ENCODE measurements around the gene ATG9A. TPM values are rescaled to one million over a fixed set of nuclear protein-coding genes. Genes with fewer than 3 reads are reported as not detected.

Gene ATG9A
- total and polyA plus RNA-seq, 9 of the 15 experiments (the other 6 are each of a cell fraction or from before 2014, with no cell fraction given) = 0.25 to 65.6 (median 23.4) TPM

DNA sequence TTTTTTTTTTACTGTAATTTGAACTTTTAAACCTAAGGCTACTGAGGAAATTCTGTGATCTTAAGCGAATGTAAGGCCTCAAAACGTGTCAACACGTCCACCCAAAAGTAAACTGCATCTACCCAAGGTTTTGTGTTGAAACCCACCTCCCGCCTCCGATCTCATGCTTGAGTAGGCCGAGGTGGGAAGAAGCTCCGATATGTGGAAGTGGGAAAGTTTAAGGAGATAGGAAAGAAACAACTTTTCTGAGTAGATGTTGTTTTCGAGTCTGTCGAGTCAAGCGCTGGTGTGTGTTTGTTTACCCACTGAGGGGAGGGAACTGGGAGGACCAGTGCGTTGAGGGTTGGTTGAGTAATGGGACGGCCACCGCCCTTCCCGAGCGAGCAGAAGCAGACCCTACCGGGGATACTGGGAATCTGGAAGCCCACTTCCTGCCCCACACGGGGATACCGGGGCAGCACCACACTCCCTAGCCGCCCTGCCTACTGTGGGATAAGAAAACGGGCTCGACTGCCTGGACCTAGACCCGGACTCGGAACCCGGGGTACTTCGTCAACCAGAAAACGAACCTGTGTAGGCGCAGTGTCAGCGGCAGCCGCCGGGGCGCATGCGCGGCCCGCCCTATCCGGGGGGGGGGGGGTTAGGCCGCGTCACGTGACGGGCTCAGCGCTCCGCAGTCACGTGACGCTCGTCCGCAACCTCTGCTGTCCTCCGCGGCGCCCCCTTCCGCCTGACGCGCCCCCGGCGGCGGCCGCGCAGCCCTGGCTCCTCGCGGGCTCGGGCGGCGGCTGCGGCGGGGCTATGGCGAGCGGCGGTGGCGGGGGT is 51.7 kb downstream of the ATG9A start, which contains the start of gene RETREG2 (continued):
- no peak for TF ChIP-seq E2F4 (CRISPR knock-in tag; IDR thresholded peaks at IDR 0.05; ENCODE audit: low read depth)
- TF ChIP-seq ZNF165 (CRISPR knock-in tag; IDR thresholded peaks at IDR 0.05; ENCODE audit: borderline replicate concordance) = no peak
- TF ChIP-seq HDAC8 (tag; IDR thresholded peaks at IDR 0.05) = no peak
- no peak for TF ChIP-seq POU5F1 (IDR thresholded peaks at IDR 0.05; ENCODE audit: borderline replicate concordance, low read depth, low read length, partially characterized antibody)
- TF ChIP-seq CBX5 (IDR thresholded peaks at IDR 0.05; ENCODE audit: borderline replicate concordance, low read depth) = no peak
- TF ChIP-seq, protein P1, sequence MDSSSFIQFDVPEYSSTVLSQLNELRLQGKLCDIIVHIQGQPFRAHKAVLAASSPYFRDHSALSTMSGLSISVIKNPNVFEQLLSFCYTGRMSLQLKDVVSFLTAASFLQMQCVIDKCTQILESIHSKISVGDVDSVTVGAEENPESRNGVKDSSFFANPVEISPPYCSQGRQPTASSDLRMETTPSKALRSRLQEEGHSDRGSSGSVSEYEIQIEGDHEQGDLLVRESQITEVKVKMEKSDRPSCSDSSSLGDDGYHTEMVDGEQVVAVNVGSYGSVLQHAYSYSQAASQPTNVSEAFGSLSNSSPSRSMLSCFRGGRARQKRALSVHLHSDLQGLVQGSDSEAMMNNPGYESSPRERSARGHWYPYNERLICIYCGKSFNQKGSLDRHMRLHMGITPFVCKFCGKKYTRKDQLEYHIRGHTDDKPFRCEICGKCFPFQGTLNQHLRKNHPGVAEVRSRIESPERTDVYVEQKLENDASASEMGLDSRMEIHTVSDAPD (CRISPR knock-in tag; IDR thresholded peaks at IDR 0.05) = no peak
- TF ChIP-seq DNMT1 (IDR thresholded peaks at IDR 0.05) = no peak
- TF ChIP-seq CCAR2 (IDR thresholded peaks at IDR 0.05; ENCODE audit: low read depth, low read length) = no peak
- no peak for TF ChIP-seq ZNF140 (CRISPR knock-in tag; IDR thresholded peaks at IDR 0.05)
- TF ChIP-seq SP1 (CRISPR knock-in tag; IDR thresholded peaks at IDR 0.05) = no peak
- TF ChIP-seq ETV1 (tag; conservative IDR thresholded peaks at IDR 0.05; ENCODE audit: low read depth) = no peak
- peak; percentile 79 for TF ChIP-seq ATF7 (IDR thresholded peaks at IDR 0.05)
- TF ChIP-seq, protein P2, sequence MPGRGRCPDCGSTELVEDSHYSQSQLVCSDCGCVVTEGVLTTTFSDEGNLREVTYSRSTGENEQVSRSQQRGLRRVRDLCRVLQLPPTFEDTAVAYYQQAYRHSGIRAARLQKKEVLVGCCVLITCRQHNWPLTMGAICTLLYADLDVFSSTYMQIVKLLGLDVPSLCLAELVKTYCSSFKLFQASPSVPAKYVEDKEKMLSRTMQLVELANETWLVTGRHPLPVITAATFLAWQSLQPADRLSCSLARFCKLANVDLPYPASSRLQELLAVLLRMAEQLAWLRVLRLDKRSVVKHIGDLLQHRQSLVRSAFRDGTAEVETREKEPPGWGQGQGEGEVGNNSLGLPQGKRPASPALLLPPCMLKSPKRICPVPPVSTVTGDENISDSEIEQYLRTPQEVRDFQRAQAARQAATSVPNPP (IDR thresholded peaks at IDR 0.05; ENCODE audit: borderline replicate concordance, insufficient read depth, insufficient read length) = no peak
- no peak for TF ChIP-seq ZKSCAN3 (CRISPR knock-in tag; IDR thresholded peaks at IDR 0.05)
- TF ChIP-seq DACH1 (IDR thresholded peaks at IDR 0.05; ENCODE audit: partially characterized antibody) = no peak
- peak; percentile 8; the same call in 1 of the 2 replicates for TF ChIP-seq ZNF316 (IDR thresholded peaks at IDR 0.05)
- no peak for TF ChIP-seq E2F3 (CRISPR knock-in tag; IDR thresholded peaks at IDR 0.05)
- no peak for TF ChIP-seq IRF2 (CRISPR knock-in tag; IDR thresholded peaks at IDR 0.05)
- TF ChIP-seq U2AF1 (optimal IDR thresholded peaks at IDR 0.05; ENCODE audit: low read depth, low read length) = no peak
- TF ChIP-seq DPF2 (IDR thresholded peaks at IDR 0.05) = 0 out of 2 replicates have a peak, but pooled peaks have one; percentile 59
- TF ChIP-seq PCBP1 (IDR thresholded peaks at IDR 0.05; ENCODE audit: low read depth, low read length, poor library complexity, severe bottlenecking) = no peak
- TF ChIP-seq SMARCE1 (IDR thresholded peaks at IDR 0.05) = peak; percentile 54; the same call in 1 of the 2 replicates
- TF ChIP-seq RBM34 (IDR thresholded peaks at IDR 0.05; ENCODE audit: borderline replicate concordance, insufficient read depth, low read length) = no peak
- TF ChIP-seq NONO (IDR thresholded peaks at IDR 0.05; ENCODE audit: low read depth in 2 of 2, low read length in 1 of 2) = 0 out of 4 replicates have a peak, but pooled peaks of 1 of the 2 experiments have one; percentile 8
- TF ChIP-seq TFAM (CRISPR knock-in tag; conservative IDR thresholded peaks at IDR 0.05) = no peak
- no peak for TF ChIP-seq XRCC3 (IDR thresholded peaks at IDR 0.05)
- no peak for TF ChIP-seq ZNF212 (CRISPR knock-in tag; IDR thresholded peaks at IDR 0.05)
- no peak for TF ChIP-seq MTA1 (IDR thresholded peaks at IDR 0.05; ENCODE audit: borderline replicate concordance)
